ENCODE measurements around the gene DUSP15.
"Not testable (repeated sequence)": the region's sequence is repeated elsewhere in the genome, so short reads cannot be mapped to it uniquely, and the experiment has no call there.

DUSP15 gene

DNA sequence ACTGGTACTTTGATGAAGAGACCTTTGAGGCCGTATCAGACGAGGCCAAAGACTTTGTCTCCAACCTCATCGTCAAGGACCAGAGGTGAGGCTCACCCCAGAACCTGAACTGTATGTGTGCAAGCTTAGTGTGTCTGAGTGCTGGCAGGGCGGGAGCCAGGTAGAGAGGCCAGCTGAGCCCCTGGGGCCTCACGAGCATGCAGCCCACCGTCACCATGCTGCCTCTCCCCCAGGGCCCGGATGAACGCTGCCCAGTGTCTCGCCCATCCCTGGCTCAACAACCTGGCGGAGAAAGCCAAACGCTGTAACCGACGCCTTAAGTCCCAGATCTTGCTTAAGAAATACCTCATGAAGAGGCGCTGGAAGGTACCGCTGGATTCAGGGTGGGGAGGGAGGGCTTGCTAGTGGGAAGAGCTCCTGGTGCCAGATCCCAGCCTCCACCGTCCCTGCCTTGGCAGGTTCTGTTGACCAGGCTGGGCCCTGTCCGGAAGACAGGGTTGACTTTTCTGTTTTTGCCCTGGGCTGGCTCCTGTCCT lies 38.5 kb downstream of the DUSP15 start:
- no peak overlapping the region for H3K4me3 ChIP-seq (ENCODE audit: low read depth, low read length)
- TF ChIP-seq, protein P1, sequence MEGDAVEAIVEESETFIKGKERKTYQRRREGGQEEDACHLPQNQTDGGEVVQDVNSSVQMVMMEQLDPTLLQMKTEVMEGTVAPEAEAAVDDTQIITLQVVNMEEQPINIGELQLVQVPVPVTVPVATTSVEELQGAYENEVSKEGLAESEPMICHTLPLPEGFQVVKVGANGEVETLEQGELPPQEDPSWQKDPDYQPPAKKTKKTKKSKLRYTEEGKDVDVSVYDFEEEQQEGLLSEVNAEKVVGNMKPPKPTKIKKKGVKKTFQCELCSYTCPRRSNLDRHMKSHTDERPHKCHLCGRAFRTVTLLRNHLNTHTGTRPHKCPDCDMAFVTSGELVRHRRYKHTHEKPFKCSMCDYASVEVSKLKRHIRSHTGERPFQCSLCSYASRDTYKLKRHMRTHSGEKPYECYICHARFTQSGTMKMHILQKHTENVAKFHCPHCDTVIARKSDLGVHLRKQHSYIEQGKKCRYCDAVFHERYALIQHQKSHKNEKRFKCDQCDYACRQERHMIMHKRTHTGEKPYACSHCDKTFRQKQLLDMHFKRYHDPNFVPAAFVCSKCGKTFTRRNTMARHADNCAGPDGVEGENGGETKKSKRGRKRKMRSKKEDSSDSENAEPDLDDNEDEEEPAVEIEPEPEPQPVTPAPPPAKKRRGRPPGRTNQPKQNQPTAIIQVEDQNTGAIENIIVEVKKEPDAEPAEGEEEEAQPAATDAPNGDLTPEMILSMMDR (IDR thresholded peaks at IDR 0.05; ENCODE audit: borderline replicate concordance, insufficient read depth, low read depth, low read length), result no peak

DNA sequence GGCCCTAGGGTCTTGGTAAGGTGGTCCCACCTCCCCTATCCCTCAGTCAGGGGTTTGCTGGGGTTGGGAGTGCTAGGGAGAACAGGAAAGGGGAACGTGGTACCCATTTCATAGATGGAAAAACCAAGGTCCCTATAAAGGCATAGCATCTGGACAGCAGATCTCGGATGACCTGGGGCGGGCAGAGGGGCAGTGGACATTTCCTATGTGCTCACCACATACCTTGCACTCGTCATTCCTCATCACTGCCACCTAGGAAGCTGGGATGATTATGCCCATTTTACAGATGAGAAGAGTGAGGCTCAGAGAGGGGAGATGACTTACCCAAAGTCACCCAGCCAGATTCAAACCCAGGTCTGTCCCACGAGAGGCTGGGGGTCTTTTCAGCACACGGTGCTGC lies 39.1 kb downstream of the DUSP15 start:
- H3K4me3 ChIP-seq (ENCODE audit: low read depth, low read length), result no peak overlapping the region
- TF ChIP-seq, protein P1 (IDR thresholded peaks at IDR 0.05; ENCODE audit: borderline replicate concordance, insufficient read depth, low read depth, low read length), result no peak

DNA sequence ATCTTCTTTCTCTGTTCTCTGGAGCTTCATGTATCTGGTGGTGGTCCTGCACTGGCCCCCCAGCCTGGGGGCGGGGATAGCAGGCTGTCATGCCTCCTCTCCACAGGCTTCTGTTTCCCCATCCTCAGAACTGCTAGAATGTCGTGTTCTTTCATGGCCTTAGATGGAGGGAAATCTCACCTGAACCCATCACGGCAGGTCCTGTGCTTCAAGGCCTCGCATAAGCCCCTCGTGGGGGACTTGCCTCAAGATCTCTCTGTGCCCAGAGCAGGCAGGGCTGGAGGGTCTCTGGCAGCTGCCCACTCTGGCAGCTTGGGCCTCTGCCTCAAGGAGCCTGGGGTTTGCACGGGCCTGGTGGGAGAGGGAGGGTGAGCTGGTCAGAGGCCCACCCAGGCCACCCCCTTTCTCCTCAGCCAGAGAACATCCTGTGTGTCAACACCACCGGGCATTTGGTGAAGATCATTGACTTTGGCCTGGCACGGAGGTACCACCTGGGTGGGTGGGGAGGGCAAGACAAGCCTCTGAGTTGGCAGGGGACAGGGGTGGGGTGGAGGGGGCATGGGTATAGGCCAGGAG lies 39.8 kb downstream of the DUSP15 start:
- TF ChIP-seq, protein P1 (IDR thresholded peaks at IDR 0.05; ENCODE audit: borderline replicate concordance, insufficient read depth, low read depth, low read length), result no peak
- H3K4me3 ChIP-seq (ENCODE audit: low read depth, low read length), result no peak overlapping the region

- no peak overlapping the region for H3K4me3 ChIP-seq (ENCODE audit: low read depth, low read length)
- TF ChIP-seq, protein P1 (IDR thresholded peaks at IDR 0.05; ENCODE audit: borderline replicate concordance, insufficient read depth, low read depth, low read length), result no peak
Observed at GRCh38 chr20:31829731-31830130, 40.6 kb downstream of the DUSP15 start.

DNA sequence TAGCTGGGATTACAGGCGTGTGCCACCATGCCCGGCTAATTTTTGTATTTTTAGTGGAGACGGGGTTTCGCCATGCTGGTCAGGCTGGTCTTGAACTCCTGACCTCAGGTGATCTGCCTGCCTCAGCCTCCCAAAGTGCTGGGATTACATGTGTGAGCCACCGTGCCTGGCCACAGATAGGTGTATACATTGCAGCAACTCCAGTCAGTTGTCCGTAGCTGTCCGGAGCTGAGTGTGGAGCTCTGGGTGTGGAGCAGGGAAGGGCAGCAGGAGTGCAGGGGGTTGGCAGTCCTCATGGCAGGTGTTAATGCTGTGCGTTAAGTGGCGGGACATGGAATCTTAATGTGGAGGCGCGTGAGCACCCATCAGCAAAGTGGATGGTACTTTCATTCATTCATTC lies 42.3 kb downstream of the DUSP15 start:
- H3K4me3 ChIP-seq (ENCODE audit: low read depth, low read length), result not testable (repeated sequence)

DNA sequence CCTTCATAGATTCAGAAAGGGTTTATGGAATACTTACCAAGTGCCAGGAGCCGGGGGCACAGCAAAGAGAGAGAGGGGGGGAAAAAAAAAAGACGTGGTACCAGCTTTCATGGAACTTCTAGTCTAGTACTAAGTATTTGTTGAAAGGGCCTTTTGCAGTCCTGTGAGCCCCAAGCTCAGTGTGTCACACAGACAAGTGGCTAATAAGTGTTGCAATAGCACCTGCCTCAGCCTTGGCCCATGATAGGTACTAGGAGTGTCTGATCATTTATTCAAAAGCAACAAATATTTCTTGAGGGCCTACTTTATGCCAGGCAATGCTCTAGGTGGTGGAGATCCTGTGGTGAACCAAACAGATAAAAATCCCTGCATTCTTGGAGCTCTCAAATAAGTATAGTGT lies 43.3 kb downstream of the DUSP15 start:
- TF ChIP-seq, protein P1 (IDR thresholded peaks at IDR 0.05; ENCODE audit: borderline replicate concordance, insufficient read depth, low read depth, low read length), result no peak
- H3K4me3 ChIP-seq (ENCODE audit: low read depth, low read length), result no peak overlapping the region

- H3K4me3 ChIP-seq (ENCODE audit: low read depth, low read length), result no peak overlapping the region
- TF ChIP-seq, protein P1 (IDR thresholded peaks at IDR 0.05; ENCODE audit: borderline replicate concordance, insufficient read depth, low read depth, low read length), result no peak
Observed at GRCh38 chr20:31826074-31826473, 44.3 kb downstream of the DUSP15 start.
